Left lobe of liver (tissue), 2 donors: ENCODE results near the gene HIPK1. TPM values are rescaled to one million over a fixed set of nuclear protein-coding genes. Genes with fewer than 3 reads are reported as not detected.

Experiments used
- ATAC-seq: fragments of 200-7000 bp; cut with Tn5 transposase; one replicate; pipeline ENCODE4 v1.9.1; 2020; ENCODE audit warnings: mild to moderate bottlenecking, moderate library complexity
- DNase-seq: peaks from one replicate; pipeline ENCODE4 v3.0.0-alpha.2; 2020; ENCODE audit warnings: low spot score
- total RNA-seq: library from RNA; stranded (reverse); gene quantifications from one replicate; pipeline ENCODE4 v1.2.1, GENCODE V29; 2021
- donor health status: DM: no; HTN: no; CAD: no; lungs with moderate emphysema.
- donor health status: DM: no; HTN: yes; CAD: no.

Gene HIPK1
- total RNA-seq, 1 donor from 2014 or later: 27.1 TPM

DNA sequence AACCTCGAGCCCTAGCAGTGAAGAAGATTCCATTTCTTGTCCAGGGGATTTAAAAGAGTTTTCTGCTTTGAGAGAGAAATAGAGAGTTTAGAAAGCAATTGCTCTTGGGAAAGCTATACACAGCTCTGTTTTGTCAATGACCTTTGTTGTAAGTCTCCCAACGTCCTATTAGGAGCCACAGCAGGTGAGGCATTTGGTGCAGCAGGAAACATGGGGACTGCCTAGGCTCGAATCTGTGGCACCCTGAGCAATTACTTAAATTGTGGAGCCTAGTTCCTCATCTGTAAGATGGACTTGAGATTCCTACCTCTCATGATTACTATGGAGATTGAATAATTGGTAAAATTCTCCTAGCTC, 15.8 kb upstream of the HIPK1 start:
- no peak for DNase-seq
- no peak for ATAC-seq

DNA sequence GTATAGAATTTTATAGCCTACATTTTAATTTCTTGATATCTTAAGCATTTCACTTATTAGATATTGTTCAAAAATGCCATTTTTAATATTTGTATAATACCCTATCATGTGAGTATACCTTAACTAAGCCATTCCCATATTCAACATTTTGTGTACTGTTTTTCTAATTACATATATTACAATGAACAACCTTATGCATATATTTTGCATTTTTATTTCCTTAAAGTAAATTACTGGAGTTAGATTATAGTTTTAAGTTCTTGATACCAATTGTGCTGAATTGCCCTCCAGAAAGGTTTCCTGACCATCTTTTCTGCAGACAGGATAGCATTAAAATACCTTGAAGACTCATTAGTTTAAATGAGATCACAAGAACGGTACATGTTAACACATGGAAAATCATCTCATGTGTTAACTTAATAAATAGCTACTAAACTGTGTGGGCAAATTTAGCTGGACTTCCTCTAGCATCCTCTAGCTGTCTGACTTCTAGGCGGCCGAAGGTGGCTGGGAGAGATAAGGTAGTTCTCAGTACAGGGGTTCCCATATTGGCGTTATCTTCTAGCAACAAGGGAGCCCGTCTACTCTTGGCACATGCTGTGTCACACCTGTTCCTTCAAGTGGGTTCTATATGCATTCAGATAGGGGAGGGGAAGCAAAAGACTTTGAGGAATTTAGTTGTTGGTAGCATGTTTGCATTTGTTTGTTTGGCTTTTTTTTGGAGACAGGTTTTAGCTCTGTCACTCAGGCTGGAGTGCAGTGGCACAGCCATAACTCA, 15.0 kb upstream of the HIPK1 start:
- no peak for DNase-seq
- no peak for ATAC-seq

- no peak for ATAC-seq
- DNase-seq: no peak
Observed at GRCh38 chr1:113916974-113917373, 12.2 kb upstream of the HIPK1 start.

DNA sequence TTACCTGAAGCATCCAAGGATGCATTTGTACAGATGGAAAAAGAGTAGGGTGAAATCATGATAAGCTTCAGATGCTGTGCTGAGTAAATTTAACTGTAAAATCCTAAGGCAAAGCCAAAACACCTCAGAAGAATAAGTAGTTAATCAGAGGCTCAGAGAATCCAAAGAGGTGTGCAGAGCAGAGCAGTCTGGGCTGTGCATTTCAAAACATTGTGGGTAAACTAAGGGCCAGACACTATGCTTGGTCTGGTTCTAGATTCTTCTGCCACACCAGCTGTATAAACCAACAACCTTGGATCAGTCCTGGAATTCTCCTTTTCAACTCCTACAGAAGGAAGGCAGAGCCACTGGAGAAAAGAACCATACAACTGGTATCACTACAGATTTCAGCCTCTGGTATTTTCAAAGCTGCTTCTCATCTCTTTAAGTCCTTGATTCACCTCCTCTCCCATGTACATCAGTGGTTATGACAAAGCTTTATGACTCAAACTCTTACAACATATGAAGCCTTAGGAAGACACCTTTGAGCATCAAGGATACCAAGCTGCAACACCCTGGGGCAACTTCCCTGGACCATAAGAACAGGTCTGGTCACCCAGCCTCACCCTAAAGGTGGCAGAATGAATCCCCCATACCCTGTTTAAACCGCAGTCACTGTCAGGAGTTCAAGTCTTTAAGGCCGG, 11.6 kb upstream of the HIPK1 start:
- no peak for DNase-seq
- no peak for ATAC-seq

GRCh38 chr1:113918243-113918642, 10.9 kb upstream of the HIPK1 start:
- no peak for DNase-seq
- ATAC-seq: no peak

DNA sequence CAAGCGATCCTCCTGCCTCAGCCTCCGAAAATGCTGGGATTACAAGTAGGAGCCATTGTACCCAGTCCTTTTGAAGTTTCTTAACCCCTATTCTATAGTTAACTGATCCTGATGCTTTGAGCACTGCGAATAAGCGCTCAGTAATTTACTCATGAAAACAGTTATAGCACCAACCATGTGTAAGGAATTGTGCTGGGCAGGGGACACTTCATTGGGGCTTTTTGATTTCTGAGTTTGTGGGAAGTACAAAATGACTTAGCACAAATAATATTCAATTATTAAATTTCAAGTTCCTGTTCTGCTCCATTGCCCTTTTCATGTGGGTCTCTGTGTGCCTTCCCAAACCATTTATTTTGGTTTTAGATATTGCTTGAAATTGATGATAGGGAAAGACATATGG, 6.2 kb upstream of the HIPK1 start:
- no peak for ATAC-seq
- DNase-seq: no peak

DNA sequence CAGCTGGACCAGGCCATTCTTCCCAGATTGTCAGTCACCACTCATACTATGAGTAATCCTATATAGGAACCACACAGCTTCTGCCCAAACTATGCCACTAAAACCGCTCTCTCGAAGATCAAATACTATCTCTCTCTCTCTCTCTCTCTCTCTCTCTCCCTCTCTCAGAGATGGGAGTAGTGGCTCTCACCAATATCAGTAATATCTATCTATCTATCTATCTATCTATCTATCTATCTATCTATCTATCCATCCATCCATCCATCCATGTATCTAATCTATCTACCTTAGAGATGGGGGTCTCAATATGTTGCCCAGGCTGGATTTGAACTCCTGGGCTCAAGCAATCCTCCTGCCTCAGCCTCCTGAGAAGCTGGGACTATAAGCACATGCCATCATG, 4.7 kb upstream of the HIPK1 start:
- ATAC-seq (no peak), DNase-seq (no peak)

- no peak for ATAC-seq
Observed at GRCh38 chr1:113928187-113928930, 765 bp upstream of the HIPK1 start.

DNA sequence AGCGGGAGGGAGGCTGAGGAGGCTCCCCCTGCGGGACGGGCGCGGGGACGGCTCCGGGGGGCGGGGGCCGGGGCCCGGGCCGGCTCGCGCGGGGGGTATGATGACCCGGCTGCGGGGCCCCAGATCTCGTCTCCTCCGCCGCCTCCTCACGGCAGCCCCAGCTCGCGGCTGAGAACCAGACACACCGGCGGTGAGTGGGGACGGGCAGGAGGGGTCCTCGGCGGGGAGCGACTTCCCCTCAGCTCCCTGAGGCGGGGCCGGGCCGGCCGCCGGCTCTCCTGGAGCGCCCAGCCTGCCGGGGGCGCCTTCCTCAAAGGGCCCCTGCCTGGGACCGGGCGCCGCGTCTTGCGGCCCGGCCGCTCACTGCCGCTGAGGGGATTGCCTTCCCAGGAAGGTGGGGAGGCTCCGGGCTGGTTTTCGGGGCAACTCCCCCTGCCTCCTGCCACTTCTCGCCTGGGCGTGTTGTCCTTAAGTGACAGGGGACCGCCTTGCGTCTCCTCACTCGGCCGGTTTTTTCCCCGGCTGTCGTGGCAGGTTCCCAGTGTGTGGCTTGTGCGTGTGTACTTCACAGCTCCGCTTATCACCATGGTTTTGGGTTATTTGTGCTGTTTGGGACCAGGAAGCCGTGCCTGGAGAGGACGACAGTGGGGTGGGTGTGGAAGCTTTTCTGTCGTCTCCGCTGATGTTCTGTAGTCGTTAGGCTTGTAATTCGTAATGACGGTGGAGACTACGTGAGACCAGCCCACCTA, 800 bp downstream of the HIPK1 start:
- DNase-seq: peak; percentile 64
- ATAC-seq: peak; percentile 59

More at GRCh38 chr1:113928187-113928930, 765 bp upstream of the HIPK1 start:
- DNase-seq: no peak

GRCh38 chr1:113930499-113931161, 1.5 kb downstream of the HIPK1 start:
- no peak for ATAC-seq
- DNase-seq: no peak

- no peak for ATAC-seq
- no peak for DNase-seq
Observed at GRCh38 chr1:113931451-113931851, 2.3 kb downstream of the HIPK1 start.

GRCh38 chr1:113934006-113934405, 4.9 kb downstream of the HIPK1 start:
- DNase-seq: no peak
- ATAC-seq: no peak

DNA sequence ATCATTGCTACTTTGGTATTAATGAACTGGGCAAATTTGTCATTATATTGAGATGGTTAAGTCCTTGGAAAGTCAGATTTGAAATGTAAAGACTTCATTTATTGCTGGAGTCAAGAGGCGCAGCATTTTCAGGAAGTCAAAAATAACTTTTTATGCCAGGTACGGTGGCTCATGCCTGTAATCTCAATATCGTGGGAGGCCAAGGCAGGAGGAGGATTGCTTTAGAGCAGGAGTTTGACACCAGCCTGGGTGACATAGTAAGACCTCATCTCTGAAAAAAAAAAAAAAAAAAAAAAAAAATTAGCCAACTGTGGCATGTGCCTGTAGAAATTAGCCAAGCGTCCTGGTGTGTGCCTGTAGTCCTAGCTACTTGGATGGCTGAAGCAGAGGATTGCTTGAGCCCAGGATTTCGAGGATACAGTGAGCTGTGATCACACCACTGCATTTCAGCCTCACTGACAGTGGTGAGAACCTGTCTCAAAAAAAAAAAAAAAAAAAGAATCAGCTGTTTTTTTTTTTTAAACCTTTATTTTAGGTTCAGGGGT, 5.5 kb downstream of the HIPK1 start:
- no peak for ATAC-seq
- DNase-seq: no peak

- no peak for ATAC-seq
- no peak for DNase-seq
Observed at GRCh38 chr1:113935176-113935575, 6.1 kb downstream of the HIPK1 start.

DNA sequence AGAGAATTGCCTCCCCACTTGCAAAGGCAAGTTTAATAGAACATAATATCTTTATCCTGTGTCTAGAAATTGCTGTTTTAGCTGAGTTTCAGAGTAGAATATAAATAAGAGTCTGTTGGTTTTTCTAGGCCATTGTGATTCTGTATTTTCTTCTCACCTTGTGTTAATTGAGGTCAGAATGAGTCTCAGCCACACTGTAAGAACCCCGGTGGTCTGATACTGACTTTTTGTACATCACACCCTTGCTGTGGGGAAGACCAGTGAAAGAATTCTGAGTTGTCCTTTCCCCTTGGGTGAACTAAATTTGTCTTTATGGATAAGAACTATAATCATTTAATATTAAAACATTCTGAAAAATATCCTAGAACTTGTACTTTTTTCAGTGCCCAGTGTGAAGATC, 6.8 kb downstream of the HIPK1 start:
- ATAC-seq (no peak), DNase-seq (no peak)

DNA sequence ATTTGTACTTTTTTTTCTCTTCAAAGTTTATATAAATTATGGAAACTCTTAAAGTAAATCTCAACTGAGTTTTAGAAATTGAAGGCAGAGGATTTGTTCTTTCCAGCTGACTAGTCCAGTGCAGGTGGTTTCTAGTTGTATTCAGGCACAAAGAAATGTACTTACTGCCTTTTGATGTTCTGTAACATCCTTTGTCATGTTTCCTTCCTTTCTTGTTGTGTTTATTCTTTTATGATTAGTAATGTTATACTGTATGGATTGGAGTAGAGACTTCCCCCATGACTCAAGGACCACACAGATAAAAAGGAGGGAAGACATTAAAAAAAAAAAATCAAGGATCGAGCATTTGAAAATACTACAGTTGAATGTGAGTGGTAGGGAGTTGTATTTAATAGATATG, 8.0 kb downstream of the HIPK1 start:
- DNase-seq (no peak), ATAC-seq (no peak)

- no peak for DNase-seq
- no peak for ATAC-seq
Observed at GRCh38 chr1:113938192-113938591, 9.1 kb downstream of the HIPK1 start.

DNA sequence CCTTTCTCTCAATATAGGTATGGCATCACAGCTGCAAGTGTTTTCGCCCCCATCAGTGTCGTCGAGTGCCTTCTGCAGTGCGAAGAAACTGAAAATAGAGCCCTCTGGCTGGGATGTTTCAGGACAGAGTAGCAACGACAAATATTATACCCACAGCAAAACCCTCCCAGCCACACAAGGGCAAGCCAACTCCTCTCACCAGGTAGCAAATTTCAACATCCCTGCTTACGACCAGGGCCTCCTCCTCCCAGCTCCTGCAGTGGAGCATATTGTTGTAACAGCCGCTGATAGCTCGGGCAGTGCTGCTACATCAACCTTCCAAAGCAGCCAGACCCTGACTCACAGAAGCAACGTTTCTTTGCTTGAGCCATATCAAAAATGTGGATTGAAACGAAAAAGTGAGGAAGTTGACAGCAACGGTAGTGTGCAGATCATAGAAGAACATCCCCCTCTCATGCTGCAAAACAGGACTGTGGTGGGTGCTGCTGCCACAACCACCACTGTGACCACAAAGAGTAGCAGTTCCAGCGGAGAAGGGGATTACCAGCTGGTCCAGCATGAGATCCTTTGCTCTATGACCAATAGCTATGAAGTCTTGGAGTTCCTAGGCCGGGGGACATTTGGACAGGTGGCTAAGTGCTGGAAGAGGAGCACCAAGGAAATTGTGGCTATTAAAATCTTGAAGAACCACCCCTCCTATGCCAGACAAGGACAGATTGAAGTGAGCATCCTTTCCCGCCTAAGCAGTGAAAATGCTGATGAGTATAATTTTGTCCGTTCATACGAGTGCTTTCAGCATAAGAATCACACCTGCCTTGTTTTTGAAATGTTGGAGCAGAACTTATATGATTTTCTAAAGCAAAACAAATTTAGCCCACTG, 11.5 kb downstream of the HIPK1 start:
- ATAC-seq (peak; percentile 74), DNase-seq (no peak)

GRCh38 chr1:113941245-113941559, 12.1 kb downstream of the HIPK1 start:
- DNase-seq (peak; percentile 61), ATAC-seq (peak; percentile 92)

GRCh38 chr1:113942527-113942926, 13.4 kb downstream of the HIPK1 start:
- ATAC-seq: no peak

More at GRCh38 chr1:113942527-113942926, 13.4 kb downstream of the HIPK1 start:
- no peak for DNase-seq
